Measurements from ENCODE around the gene MYOCD.

GRCh38 chr17:12666718-12667117 lies 1.0 kb downstream of the MYOCD start:
- TF ChIP-seq CTCF (conservative IDR thresholded peaks at IDR 0.05; ENCODE audit: low read length) (no peak), EZH2phosphoT487 (IDR thresholded peaks at IDR 0.05; ENCODE audit: borderline replicate concordance) (no peak)
